MM.1S (cell line): Measurements from ENCODE around the gene ITGA11.

Experiments used
- DNase-seq: peaks from one replicate; pipeline ENCODE4 v3.0.0-alpha.2; 2015
- H2AFZ ChIP-seq: fragments of 300-600 bp; sonication (generic); 2 replicates; pipeline ENCODE4 v1.6.0; 2016; ENCODE audit warnings: antibody characterized with exemption, low read length
- H3F3A ChIP-seq: fragments of 300-600 bp; sonication (generic); 2 replicates; pipeline ENCODE4 v1.6.1; 2016; ENCODE audit warnings: mild to moderate bottlenecking, antibody characterized with exemption, low read length, moderate library complexity, mixed read lengths; ENCODE audit not compliant: insufficient read depth
- H3K27ac ChIP-seq: fragments of 300-600 bp; sonication (generic); 2 replicates; pipeline ENCODE4 v1.5.1; 2016; ENCODE audit warnings: mild to moderate bottlenecking, low read length
- H3K27me3 ChIP-seq: fragments of 300-600 bp; sonication (generic); replicated peaks from 2 replicates; pipeline ENCODE4 v1.6.0; 2016; ENCODE audit warnings: low read length; ENCODE audit not compliant: insufficient read depth
- H3K36me3 ChIP-seq: fragments of 300-600 bp; sonication (generic); replicated peaks from 2 replicates; pipeline ENCODE4 v1.6.1; 2016; ENCODE audit warnings: mild to moderate bottlenecking, low read length, mixed read lengths; ENCODE audit not compliant: insufficient read depth
- H3K4me1 ChIP-seq: fragments of 300-600 bp; sonication (generic); 2 replicates; pipeline ENCODE4 v1.6.1; 2016; ENCODE audit warnings: low read length, mixed read lengths
- H3K4me2 ChIP-seq: fragments of 300-600 bp; sonication (generic); 2 replicates; pipeline ENCODE4 v1.6.0; 2016; ENCODE audit warnings: low read depth, low read length
- H3K4me3 ChIP-seq: fragments of 300-600 bp; sonication (generic); 2 replicates; pipeline ENCODE4 v1.5.1; 2016; ENCODE audit warnings: low read length, mixed read lengths
- H3K79me2 ChIP-seq: fragments of 300-600 bp; sonication (generic); 2 replicates; pipeline ENCODE4 v1.6.1; 2016; ENCODE audit warnings: mixed run types, low read length, mixed read lengths
- H3K9ac ChIP-seq: fragments of 300-600 bp; sonication (generic); 2 replicates; pipeline ENCODE4 v1.6.1; 2016; ENCODE audit warnings: low read length, mixed read lengths
- H3K9me2 ChIP-seq: fragments of 300-600 bp; sonication (generic); replicated peaks from 2 replicates; pipeline ENCODE4 v1.6.1; 2016; ENCODE audit warnings: mild to moderate bottlenecking, low read length, mixed read lengths; ENCODE audit not compliant: insufficient read depth
- H3K9me3 ChIP-seq: fragments of 300-600 bp; sonication (generic); replicated peaks from 2 replicates; pipeline ENCODE4 v1.6.1; 2016; ENCODE audit warnings: mild to moderate bottlenecking, low read length, mixed read lengths; ENCODE audit not compliant: insufficient read depth
- H4K20me1 ChIP-seq: fragments of 300-600 bp; sonication (generic); 2 replicates; pipeline ENCODE4 v1.6.1; 2016; ENCODE audit warnings: mild to moderate bottlenecking, low read length, moderate library complexity, mixed read lengths; ENCODE audit not compliant: insufficient read depth
- CTCF ChIP-seq: fragments of 300-600 bp; sonication (generic); IDR thresholded peaks from 2 replicates; pipeline ENCODE4 v1.5.1; 2016; ENCODE audit warnings: antibody characterized with exemption, low read length, mixed read lengths
- EZH2 ChIP-seq: fragments of 300-600 bp; sonication (generic); optimal IDR thresholded peaks from 2 replicates; pipeline ENCODE3; 2017; ENCODE audit warnings: low read depth, mild to moderate bottlenecking, antibody characterized with exemption, low read length, mixed read lengths
- EZH2phosphoT487 ChIP-seq: fragments of 300-600 bp; sonication (generic); IDR thresholded peaks from 2 replicates; pipeline ENCODE4 v1.6.1; 2018; ENCODE audit warnings: antibody characterized with exemption, low read length

The ITGA11 gene

GRCh38 chr15:68272721-68273271 is 159.2 kb downstream of the ITGA11 start:
- Histone ChIP-seq H2AFZ (no peak overlapping the region), H3K27ac (no peak overlapping the region), H3K27me3 (no peaks in the 10 kb centered on the region), H3K4me3 (no peak overlapping the region), H3K36me3 (no peaks in the 10 kb centered on the region), H3K9ac (no peak overlapping the region), H3K4me2 (no peak overlapping the region), H3K4me1 (0 out of 2 replicates have a peak, but pooled peaks cover 9% of the 10 kb centered on the region), H3K9me3 (no peaks in the 10 kb centered on the region), H3K9me2 (no peaks in the 10 kb centered on the region), H3K79me2 (peaks cover 27% of the 10 kb centered on the region), H4K20me1 (no peaks in the 10 kb centered on the region), H3F3A (peaks cover 3% of the 10 kb centered on the region; the same call in 1 of the 2 replicates)
- DNase-seq, result no peak
- TF ChIP-seq CTCF (no peak), EZH2phosphoT487 (no peak), EZH2 (no peak)

GRCh38 chr15:68271854-68272471 is 160.0 kb downstream of the ITGA11 start:
- Histone ChIP-seq H3K27me3 (no peaks in the 10 kb centered on the region), H3K4me1 (0 out of 2 replicates have a peak, but pooled peaks cover 9% of the 10 kb centered on the region), H3K4me3 (no peak overlapping the region), H3K79me2 (peaks cover 19% of the 10 kb centered on the region), H3F3A (no peaks in the 10 kb centered on the region), H3K9me3 (no peaks in the 10 kb centered on the region), H3K27ac (no peak overlapping the region), H3K36me3 (no peaks in the 10 kb centered on the region), H4K20me1 (no peaks in the 10 kb centered on the region), H3K9ac (no peak overlapping the region), H3K4me2 (no peak overlapping the region), H3K9me2 (no peaks in the 10 kb centered on the region), H2AFZ (no peak overlapping the region)
- TF ChIP-seq EZH2phosphoT487 (no peak), CTCF (no peak), EZH2 (no peak)
- no peak for DNase-seq

GRCh38 chr15:68268405-68268804 is 163.6 kb downstream of the ITGA11 start:
- no peaks in the 10 kb centered on the region for H3K27me3 ChIP-seq
- H3K9me3 ChIP-seq, result no peaks in the 10 kb centered on the region
- TF ChIP-seq EZH2phosphoT487, result no peak
- no peak for TF ChIP-seq CTCF
- no peak for TF ChIP-seq EZH2
- H3K9ac ChIP-seq, result no peak overlapping the region
- no peak overlapping the region for H3K27ac ChIP-seq
- H3K9me2 ChIP-seq, result no peaks in the 10 kb centered on the region
- no peak for DNase-seq
- no peaks in the 10 kb centered on the region for H4K20me1 ChIP-seq
- no peaks in the 10 kb centered on the region for H3K36me3 ChIP-seq
- H3K4me3 ChIP-seq, result no peak overlapping the region
- H3F3A ChIP-seq, result no peaks in the 10 kb centered on the region
- no peak overlapping the region for H2AFZ ChIP-seq
- H3K4me1 ChIP-seq, result no peaks in the 10 kb centered on the region
- no peaks in the 10 kb centered on the region for H3K79me2 ChIP-seq
- no peak overlapping the region for H3K4me2 ChIP-seq
